GM19372 (cell line): ENCODE data around the gene SNX13.

Source experiments
- ATAC-seq: cut with Tn5 transposase; IDR thresholded peaks from one replicate; pipeline ENCODE4 v1.9.1; 2021; ENCODE audit warnings: mild to moderate bottlenecking, low read depth, moderate library complexity; ENCODE audit not compliant: unreplicated experiment

Gene SNX13, protein sequence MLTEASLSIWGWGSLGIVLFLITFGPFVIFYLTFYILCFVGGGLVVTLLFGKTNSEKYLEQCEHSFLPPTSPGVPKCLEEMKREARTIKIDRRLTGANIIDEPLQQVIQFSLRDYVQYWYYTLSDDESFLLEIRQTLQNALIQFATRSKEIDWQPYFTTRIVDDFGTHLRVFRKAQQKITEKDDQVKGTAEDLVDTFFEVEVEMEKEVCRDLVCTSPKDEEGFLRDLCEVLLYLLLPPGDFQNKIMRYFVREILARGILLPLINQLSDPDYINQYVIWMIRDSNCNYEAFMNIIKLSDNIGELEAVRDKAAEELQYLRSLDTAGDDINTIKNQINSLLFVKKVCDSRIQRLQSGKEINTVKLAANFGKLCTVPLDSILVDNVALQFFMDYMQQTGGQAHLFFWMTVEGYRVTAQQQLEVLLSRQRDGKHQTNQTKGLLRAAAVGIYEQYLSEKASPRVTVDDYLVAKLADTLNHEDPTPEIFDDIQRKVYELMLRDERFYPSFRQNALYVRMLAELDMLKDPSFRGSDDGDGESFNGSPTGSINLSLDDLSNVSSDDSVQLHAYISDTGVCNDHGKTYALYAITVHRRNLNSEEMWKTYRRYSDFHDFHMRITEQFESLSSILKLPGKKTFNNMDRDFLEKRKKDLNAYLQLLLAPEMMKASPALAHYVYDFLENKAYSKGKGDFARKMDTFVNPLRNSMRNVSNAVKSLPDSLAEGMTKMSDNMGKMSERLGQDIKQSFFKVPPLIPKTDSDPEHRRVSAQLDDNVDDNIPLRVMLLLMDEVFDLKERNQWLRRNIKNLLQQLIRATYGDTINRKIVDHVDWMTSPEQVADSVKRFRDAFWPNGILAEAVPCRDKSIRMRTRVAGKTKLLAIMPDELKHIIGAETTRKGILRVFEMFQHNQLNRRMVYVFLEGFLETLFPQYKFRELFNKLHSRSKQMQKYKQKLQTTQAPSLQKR

DNA sequence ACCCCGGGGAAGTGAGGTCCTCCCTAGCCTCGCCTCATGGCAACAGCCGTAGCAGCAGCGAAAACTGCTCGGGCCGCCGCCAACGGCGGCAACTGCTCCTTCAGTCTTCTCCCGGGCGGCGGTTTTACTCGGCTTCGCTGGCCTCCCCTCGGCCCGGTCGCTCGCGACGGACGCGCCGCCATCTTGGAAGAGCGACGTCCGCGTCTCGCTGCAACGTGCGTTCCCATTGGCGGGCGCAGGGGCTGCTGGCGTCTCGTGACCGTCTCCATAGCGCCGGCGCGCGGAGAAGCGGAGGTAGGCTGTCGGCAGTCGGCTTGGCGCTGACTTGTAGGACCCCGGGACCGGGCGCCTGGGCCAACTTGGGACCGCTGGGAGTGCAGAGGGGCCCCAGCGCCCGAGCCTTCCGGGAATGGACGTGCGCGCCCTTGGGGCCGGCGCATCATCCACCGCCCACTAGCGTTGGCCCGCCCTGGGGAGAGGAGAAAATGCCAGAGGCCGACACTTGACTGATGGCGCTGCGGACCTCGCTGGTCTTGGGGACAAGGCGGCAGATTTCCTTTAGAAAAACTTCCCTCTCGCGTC lies at the start of gene SNX13:
TSS of gene SNX13 (minus strand) at position 193 of the 582 bp plus-strand sequence. CDS start 199 bp downstream, outside the sequence.
- ATAC-seq, result peak; percentile 91

DNA sequence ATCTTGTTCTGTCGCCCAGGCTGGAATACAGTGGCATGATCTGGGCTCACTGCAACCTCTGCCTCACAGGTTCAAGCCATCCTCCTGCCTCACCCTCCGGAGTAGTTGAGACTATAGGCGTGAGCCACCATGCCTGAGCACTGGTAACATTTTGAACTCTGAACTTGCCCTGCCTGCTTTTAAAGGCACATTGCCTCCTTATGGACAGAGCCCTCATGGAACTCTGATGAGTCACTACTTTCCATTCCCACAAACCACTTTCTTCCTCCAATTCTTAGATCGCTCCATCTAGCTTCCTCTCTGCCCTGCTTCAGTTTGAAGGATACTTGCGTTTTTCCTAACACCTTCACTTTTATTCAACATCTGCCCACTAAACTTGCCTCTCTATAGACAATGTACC lies 49.3 kb upstream of the SNX13 start:
- no peak for ATAC-seq

DNA sequence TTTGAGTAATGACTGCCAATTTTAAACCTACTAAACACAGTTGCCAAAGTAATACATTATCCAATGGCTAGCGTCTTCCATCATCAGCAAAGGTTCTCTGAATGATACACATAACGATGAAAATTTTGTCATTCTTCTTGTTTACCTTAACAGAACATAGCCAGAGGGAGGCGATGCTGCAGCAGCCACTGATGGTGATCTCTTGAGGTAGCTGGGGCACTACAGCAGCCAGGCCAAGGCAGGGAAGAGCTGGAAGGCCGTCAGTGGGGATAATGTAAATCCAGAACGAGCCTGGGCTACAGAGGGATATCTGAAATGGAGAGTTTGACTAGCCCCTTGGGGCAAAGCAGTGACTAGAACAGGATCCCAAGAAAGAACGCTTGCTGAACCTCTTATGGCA lies 48.6 kb upstream of the SNX13 start:
- no peak for ATAC-seq

DNA sequence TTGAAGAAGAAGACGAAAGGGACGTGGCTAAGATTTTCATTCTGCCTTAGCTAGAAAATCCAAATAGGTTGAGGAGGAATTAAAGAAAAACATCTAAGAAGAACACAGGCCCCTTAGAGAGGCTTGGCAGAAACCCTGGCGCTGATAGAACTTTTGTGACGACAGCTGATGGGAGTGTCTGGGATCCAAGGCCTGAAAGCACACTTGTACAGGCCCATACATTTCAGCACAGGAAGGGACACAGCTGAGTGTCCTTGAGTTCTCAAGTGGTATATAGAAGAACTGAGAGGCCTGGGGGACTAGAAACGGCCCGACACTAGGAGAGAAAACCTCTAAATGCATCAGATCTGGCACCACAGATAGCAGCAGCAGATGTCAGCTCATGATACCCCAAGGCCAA lies 47.8 kb upstream of the SNX13 start:
- ATAC-seq, result no peak

DNA sequence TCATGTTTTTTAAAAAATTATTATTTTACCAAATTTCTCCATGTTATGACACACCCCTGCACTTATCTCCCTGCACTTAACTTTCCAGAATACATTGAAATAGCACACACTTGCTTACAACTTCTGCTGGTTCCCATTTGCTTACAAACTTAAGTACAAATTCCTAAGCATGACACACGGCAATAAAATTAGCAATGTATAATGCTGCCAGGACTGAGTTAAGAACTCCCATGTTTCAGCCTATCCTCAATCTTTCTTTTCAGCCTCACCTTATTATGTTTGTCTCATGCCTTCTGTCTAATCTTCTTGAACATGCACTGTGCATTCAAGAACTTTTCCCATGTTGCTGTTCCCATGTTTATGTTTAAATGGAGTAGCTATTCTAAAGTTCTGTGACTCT lies 46.6 kb upstream of the SNX13 start:
- ATAC-seq, result no peak

DNA sequence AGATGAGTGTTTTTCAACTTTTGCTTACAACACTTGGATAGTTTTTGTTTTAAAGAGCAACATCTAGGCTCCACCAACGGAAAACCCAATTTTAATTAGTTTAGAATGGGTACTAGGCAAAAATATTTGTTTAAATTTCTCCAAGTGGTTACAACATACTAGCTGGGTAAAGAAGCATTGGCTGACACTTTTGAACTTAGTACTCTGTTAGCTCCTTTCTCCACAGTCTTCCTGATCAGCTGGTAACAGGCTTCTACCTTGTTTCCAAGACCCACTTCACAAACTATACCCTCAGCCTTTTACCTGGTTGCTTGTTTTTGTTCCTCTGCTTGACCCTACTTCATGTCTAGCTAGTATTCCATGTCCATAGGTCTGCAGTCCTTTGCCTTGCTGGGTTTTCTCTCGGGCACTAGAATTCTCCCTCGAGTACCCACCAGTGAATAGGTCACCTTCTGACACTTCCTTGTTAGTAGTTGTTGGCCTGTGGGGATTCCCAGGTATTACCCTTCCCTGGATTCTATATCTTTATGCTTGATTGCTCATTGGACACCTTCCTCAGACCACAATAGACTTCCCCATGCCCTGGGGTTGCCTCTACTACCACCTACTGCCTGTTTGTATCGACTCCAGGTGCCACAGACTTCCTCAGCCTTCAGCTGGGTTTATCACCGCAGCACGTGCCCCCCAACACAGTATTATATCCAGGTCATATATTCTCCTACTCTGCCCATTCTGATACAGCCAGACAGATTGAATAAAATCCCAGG lies 45.4 kb upstream of the SNX13 start:
- no peak for ATAC-seq

DNA sequence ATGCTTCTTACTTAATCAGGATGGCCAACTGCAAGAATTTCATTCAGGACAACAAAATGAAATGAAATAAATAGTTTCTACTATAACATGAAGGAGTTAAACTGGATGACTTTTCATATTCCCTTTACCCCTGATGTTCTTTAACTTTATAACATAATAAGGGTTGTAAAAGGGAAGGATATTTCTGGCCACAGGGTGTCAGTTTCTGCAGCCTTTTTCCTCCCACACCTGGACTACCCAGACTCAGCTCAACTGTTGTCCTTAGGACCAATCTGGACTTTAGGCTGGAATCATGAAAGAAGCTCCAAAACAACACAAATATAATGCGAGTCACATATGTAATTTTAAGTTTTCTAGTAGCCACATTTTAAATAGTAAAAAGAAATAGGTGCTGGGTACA lies 44.0 kb upstream of the SNX13 start:
- ATAC-seq, result no peak

DNA sequence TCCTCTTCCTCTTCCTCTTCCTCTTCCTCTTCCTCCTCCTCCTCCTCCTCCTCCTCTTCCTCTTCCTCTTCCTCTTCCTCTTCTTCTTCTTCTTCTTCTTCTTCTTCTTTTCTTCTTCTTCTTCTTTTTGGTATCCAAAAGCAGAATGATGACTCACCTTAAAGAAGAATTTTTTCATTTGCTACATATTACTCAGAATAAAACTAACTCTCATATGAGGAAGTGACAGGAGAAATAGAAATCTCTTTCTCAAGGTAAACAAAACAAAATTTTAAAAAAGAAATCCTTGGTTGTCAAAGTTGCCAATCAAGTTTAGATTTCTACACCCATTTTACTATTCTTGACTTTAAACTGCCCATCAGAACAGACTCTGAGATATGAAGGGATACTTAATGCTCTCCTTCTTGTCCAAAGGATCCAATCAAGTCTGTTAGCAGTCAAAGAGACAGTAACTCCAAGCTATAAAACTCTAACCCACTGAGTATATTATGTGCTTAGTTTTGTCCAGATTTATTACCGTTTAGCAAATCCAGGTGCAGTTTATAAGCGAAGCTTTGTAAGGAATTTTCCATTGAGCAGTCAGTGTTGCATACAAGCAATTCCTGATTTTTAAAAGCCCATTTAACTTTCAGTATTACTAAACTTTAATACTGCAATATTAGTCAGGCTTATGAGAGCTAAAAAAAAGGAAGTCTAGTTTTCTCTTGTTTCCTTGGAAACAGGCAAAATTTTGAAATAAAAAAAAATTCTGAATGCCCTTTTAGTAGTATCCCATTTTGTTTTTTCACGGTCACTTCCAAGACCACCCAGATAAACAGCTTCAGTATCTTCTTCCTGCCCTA lies 43.1 kb upstream of the SNX13 start:
- no peak for ATAC-seq

DNA sequence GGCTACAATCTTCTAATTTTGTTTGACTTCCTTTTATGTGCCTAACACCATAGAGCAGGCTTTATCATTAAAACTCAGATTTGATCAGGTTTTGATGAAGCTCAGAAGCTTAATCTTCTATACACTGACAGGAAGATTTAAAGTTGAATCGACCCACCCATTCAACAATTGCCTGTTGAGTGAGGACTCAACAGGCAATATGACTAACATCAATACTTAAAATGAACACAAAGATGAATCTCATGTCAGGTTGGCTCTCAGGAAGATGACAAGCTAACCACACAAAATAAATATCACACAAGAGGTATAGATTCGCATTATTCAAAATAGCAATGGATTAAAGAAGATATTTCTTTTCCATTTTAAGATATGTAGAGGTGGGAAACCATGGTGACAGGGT lies 36.7 kb upstream of the SNX13 start:
- ATAC-seq, result no peak

DNA sequence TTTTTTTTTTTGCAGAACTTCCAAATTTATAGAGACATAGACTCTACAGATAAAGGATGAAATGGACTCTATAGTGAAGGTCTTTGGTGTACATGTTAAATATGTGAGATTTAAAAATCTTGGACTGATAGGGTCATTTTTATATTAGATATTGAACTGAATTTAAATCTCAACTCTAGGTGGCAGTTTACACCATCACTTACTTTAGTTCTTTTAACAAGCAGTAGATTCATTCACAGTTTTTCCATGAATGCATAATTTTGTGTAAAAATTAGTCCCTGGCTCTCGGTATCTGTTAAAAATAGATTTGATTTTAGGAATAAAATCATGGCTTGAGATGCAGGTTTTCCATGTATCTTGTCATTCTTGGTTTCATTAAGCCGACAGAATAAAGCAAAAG lies 31.1 kb upstream of the SNX13 start:
- no peak for ATAC-seq

DNA sequence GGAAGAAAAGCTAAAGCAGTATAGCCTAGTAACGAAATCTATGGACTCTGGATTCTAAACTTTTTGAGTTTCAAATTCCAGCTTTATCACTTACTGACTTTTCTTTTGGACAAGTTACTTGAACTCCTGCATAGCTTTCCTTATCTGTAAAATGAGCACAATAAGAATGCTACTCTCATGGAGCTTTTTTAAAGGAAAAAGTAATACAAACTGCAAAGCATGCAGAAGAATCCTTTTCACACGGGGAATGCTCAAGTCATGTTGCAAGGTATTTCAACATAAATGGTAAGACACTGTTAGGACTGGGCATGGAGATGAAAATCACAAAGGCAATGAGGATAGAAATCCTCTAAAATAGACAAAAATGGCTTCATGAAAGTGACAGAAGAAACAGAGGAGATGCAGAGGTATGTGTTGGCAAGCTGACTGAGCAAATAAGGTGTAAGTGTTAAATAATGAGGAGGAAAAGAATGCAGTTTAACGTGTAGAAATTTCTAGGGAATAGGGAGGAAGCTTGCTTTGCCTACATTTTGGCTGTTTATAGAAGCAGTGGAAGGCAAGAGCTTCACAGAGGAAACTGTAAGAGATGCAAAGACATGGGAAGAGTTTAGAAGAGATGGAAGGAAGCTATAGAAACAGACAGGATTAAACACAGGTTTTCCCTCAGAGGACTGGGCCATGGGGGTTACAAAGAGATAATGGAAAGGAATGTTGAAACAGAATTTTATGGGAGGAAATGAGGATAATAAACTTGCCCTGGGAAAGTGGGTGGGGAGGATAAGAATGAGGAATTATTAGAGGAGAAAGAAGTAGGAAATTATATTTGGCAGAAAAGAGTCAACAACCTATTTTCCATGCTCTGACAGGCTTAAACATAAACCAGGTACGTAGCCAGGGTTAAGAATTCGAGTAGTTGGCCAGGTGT lies 28.8 kb upstream of the SNX13 start:
- ATAC-seq, result no peak

DNA sequence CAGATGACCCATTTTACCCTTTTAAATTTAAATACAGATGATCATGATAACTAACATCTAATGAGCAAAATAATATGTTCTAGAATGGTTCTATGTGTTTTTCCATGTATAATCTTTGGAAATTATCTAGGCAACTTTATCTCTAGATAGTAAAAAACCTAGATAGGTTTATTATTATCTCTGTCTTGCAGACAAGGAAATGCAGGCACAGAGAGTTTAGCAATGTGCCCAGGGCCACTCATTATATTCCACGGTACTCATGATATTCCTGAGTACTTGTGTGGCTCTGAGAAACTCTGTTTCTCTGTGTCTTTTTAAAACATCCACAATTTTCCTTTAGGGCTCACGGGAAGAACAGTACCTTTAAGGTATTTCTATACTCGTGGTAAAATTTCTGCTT lies 26.4 kb upstream of the SNX13 start:
- no peak for ATAC-seq

DNA sequence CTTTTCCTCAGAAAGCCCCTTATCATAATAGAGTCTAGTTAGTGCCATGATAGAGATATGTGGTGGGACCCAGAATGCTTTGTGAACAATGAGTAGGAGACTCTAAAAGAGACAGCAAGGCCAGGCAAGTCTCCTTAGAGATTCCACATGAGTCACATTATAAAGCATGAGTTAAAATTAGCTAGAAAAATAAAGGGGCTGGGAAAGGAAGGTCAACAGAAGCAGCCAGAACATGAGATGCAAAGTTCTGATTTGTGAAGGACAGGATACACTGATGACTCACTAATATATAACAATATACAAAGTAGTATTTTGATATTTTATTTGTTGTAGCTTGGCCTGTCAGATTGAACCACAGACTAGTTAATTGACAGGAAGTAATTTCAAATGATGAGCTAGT lies 25.3 kb upstream of the SNX13 start:
- no peak for ATAC-seq

DNA sequence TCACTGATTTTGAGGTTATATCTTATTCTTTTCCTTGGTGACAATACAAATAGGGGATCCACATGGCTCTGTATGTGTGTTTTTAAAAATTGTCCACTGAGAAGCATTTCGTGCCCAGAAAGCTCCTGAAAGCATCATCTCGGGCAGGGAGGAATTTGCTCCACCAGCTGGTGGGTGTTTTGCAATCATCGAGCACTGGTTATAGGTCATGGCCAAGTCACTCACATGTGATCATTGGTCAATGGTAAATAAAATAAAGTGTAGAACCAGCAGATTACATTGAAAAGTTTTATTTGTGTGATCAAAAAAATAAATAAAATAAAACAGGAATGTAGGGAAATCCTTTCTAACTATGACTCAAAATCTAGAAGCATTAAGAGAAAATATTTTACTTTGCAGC lies 23.0 kb upstream of the SNX13 start:
- ATAC-seq, result no peak

DNA sequence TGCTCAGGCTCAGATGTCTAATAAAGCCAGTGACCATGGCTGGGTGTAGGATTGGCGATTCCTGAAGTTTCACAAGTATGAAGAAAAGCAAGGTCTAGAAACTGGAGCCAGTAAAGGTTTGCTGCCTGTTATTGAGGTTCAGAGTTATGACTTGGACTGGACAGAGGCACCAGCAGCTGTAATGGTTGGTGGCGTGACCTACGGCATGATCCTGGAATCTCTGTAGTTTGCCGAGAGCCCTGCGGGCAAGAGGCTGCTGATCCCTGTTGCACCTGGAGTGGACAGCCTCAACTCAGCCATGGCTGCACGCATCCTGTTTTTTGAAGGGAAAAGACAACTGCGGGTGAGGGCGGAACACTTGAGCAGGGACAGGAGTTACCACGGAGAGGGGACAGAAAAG lies 22.4 kb upstream of the SNX13 start:
- no peak for ATAC-seq

DNA sequence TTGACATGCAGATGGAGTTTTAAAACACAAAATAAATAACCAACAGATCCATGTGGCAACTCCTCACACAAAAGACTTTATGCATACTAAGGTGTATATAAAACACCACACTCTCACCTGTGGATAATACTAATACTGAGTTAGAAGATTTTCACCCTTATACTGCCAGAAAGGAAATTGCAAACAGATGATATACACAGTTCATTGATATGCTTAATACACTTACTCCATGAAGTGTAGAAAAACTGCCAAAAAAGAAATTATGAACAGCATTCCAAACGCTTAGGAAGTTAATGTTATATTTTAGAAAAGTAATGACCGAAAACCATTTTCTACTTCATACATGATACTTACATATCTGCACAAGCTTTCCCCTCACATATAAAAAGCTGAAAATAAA lies 17.6 kb upstream of the SNX13 start:
- no peak for ATAC-seq

DNA sequence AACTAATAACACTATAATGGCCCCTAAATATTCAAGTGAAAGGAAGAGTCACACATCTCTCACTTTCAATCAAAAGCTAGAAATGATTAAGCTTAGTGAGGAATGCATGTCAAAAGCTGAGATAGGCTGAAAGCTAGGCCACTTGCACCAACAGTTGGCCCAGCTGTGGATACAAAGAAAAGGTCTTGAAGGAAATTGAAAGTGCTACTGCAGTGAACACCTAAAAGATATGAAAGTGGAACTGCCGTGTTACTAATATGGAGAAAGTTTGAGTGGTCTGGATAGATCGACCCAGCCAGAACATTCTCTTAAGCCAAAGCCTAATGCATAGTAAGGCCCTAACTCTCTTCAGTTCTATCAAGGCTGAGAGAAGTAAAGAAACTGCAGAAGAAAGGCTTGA lies 12.1 kb upstream of the SNX13 start:
- peak; percentile 99 for ATAC-seq

DNA sequence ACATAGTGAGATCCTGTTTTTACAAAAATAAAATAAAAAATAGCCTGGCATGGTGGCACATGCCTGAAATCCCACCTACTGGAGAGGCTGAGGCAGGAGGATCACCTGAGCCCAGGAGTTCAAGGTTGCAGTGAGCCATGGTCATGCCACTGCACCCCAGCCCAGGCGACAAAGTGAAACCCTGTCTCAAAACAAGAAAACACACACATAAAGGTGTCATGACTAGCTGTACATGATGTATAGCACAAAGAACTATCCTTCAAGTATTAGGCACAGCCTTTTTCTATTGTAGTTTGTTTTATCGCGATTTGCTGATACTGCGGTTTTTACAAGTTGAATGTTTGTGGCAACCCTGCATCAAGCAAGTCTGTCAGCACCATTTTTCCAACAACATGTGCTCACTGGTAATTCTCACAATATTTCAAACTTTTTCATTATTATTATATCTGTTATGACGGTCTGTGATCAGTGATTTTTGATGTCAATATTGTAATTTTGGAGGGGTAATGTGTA lies 11.5 kb upstream of the SNX13 start:
- ATAC-seq, result no peak
